NB4 (cell line): ENCODE data around the gene CLSTN2.

Experiments used
- CTCF ChIP-seq: IDR thresholded peaks from one replicate; pipeline ENCODE4 v1.5.1; 2012; ENCODE audit warnings: low read depth, low read length
- MAX ChIP-seq: IDR thresholded peaks from 2 replicates; pipeline ENCODE4 v1.6.1; 2011; ENCODE audit warnings: low read depth, low read length
- MYC ChIP-seq: IDR thresholded peaks from 2 replicates; pipeline ENCODE4 v1.6.1; 2011; ENCODE audit warnings: low read depth, low read length
- POLR2A ChIP-seq: IDR thresholded peaks from 2 replicates; pipeline ENCODE4 v1.6.1; 2011; ENCODE audit warnings: mild to moderate bottlenecking; ENCODE audit not compliant: insufficient read length; ENCODE audit errors: extremely low read depth

- no peak for TF ChIP-seq CTCF
- no peak for TF ChIP-seq POLR2A
- no peak for TF ChIP-seq MYC
- TF ChIP-seq MAX: no peak
Observed at GRCh38 chr3:139906418-139906817, 28.6 kb upstream of the CLSTN2 start.
